KBM-7 (cell line): ENCODE results near the gene ACBD5.
"Not testable (repeated sequence)": the region's sequence is repeated elsewhere in the genome, so short reads cannot be mapped to it uniquely, and the experiment has no call there.

Experiments
- DNase-seq: peaks from one replicate; pipeline ENCODE4 v3.0.0-alpha.2; 2015
- in situ Hi-C: fragments of 300-500 bp; cut with MboI; formaldehyde crosslinking; loops from 2 replicates; pipeline ENCODE4 v1.14.3; 2020; ENCODE audit warnings: low sequenced_read_pairs, low pct_unique_long_range_greater_than_20kb, mixed read lengths

The ACBD5 gene

DNA sequence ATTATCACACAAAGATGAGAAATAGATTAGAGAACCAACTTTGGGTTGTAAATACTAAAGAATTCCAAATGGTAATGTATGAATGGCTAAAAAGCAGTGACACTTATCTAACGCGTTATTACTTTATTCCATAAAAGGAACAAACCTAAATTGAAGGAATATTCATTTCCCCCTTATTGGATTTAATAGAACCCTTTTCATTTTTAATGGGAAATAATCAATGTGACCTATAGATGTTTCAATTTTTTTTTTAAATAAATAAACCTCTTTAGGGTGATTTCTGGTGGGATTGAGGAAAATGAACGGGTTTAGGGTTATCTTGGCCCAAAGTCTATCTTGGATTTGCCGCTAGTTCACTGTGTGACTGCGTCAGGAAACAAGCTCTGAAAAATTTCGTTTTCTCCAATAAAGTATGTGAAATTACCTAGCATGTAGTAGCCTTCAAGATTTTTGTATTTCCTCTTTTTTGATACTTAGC lies 1.9 kb upstream of the ACBD5 start:
- in situ Hi-C loops = no loop called here

DNA sequence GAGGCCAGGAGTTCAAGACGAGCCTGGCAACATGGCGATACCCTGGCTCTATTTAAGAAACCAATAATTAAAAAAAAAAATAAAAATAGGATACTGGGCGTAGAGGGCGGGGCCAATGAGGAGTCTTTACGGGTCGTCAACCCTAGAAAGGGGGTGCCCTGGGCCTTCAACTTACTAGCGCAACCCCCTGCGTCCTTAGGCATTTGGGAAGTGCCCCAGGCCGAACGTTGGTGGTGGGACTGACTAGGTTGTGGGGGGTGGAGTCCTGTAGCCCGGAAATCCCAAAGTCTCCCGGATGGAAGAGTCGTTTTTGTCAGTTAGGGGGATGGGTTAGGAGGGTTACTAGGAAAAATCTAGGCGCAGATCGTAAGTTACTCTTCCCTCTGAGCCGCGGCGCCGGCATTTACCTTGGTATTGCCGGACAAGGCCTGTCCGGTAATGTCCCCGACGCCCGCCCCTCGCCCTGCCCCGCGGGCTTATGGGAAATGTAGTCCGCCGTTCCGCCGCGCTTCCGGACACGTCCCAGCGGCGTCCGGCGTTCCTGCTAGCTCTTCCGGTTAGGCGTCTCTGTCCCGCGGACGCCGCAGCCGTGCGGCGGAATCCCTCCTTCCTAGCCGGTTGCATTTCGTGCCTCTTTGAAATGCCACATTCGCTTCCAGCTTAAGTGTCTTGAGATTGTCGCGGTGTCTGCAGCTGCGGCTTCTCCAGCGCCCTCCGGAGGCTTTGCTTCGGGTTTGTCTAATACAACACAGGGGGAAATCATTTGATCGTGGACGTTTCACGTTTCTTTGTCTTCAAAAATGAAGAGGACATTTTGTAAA lies 1.3 kb upstream of the ACBD5 start:
- in situ Hi-C loops = no loop called here
- peak; percentile 98 for DNase-seq

More for the DNA sequence above, 1.9 kb upstream of the ACBD5 start:
- no peak for DNase-seq

DNA sequence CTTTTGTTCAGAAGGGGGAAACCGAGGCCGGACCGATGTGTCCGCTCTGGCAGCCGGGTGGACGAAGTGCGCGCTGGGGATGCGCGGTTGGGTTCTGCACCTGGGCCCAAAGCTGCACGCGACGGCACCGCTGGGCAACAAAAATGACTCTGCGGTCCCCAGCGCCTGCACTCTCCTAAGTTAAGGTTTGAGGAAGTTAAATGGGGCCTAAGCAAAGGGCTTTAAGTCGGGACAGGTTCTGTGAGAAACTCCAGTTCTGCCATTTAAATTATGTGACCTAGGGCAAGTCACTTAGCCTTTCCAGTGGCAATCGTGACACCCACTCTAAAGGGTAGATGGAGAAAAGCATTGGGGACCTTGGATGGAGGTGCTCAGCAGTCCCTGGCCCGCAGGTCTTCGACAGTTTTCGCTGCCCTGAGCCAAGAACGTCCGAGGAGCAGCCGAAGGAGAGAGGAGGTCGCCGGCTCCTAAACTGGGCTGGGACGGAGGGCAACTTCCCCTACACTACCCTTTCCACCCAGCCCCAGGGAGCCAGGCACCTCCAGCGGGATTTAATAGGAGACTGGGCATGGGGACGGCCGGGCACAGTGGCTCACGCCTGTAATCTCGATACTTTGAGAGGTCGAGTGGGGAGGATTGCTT lies 534 bp upstream of the ACBD5 start:
- in situ Hi-C loops = no loop called here
- DNase-seq = peak; percentile 66

DNA sequence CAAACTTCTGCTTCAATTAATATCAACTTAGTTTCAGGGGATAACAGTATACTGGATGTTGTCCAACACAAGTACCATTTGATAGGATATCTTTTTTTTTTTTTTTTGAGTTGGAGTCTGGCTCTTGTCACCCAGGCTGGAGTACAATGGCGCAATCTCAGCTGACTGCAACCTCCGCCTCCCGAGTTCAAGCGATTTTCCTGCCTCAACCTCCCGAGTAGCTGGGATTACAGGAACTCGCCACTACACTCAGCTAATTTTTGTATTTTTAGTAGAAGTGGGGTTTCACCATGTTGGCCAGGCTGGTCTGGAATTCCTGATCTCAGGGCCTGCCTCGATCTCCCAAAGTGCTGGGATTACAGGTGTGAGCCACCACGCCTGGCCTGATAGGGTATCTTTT lies 3.1 kb downstream of the ACBD5 start:
- in situ Hi-C loops, DNase-seq: not testable (repeated sequence)

DNA sequence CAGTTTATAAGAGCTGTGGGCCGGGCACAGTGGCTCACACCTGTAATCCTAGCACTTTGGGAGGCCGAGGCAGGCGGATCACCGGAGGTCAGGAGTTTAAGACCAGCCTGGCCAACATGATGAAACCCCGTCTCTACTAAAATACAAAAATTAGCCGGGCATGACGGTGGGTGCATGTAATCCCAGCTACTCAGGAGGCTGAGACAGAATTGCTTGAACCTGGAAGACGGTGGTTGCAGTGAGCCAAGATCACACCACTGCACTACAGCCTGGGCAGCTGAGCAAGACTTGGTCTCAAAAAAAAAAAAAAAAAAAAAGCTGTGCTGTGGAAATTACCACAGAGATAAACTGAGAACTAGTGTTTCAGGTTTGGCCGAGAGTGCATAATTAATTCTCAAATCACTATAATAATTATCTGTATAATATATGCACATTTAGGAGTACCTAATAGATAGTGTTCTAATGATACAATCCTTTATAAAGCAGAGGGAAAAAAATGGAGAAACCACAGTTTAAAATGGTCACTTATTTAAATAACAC lies 3.9 kb downstream of the ACBD5 start:
- in situ Hi-C loops, DNase-seq: not testable (repeated sequence)

DNA sequence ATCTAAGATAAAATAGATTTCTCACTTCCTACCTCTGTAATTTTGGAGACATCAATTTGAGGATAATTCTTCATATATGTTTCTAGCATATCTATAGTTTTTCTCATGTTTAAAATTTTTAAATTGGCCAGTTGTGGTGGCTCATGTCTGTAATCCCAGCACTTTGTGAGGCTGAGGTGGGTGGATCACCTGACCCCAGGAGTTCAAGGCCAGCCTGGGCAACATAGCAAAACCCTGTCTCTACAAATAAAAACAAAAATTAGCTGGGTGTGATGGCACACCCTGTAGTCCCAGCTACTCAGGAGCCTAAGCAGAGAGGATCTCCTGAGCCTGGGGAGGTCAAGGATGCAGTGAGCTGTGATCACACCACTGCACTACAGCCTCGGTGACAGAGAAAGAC lies 4.9 kb downstream of the ACBD5 start:
- DNase-seq = no peak
- in situ Hi-C loops = no loop called here

DNA sequence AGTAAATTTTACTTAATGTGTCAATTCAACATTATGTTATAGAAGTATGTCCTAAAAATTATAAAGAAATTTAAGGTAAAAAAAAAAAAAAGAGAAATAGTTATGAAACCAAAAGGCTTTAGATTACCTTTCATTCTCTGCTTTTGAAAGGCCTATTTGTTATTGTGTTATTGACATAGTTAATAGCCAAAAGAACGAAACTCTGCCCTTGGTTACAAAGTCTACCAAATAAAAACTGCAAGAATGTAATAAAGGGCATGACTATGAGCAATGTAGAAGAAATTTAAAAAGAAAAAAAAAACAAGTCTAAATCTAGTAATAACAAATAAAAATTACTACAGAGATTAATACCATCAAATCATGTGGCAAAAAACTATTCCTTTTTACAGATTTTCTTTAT lies 10.6 kb downstream of the ACBD5 start:
- DNase-seq = no peak
- in situ Hi-C loops = no loop called here

DNA sequence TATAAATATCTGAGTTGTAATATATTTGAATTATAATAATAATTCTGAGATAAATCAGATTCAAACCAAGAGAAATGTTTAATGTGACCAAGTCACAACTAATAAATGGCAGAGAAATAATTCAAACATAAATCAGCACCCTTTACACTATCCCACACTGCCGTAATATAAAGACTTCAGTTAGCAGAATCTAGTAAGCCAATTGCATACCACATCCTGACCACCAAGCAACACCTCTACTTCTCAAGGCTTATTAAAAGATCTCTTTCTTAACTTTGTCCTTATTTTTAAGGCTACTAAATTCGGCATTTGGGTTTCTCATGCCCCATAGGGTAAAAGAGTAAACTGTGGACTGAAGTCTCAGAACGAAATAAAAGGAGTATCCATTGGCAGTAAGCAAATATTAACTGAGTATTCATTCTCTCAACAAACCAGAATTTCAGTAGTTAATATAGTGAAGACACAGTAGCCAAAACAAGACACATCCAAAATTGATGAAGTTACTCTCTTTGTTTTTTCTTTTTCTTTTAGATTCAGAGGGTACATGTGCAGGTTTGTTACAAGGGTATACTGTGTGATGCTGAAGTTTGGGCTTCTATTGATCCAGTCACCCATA lies 14.8 kb downstream of the ACBD5 start:
- DNase-seq = no peak
- in situ Hi-C loops = no loop called here

DNA sequence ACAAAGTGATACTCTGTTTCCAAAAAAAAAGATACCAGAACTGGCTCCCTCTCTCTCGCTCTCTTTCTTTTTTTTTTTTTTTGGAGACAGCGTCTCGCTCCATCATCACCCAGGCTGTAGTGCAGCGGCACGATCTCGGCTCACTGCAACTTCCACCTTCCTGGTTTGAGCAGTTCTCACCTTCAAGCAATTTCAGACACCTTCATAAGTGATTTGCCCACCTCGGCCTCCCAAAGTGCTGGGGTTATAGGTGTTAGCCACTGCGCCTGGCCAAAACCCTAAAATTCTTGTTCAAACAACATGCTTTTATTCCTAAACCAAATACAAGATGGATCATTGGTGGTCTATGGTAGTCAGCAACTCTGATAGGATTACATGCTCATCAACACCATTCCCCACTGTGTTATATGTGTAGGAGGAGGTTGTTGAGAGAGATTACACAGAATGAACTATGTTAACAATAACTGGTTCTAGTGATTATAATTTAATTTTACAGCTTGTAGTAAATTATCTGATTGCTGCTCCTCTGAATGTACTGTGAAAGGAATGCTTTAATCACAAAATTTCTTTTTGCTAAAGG lies 15.5 kb downstream of the ACBD5 start:
- DNase-seq = no peak
- in situ Hi-C loops = no loop called here

DNA sequence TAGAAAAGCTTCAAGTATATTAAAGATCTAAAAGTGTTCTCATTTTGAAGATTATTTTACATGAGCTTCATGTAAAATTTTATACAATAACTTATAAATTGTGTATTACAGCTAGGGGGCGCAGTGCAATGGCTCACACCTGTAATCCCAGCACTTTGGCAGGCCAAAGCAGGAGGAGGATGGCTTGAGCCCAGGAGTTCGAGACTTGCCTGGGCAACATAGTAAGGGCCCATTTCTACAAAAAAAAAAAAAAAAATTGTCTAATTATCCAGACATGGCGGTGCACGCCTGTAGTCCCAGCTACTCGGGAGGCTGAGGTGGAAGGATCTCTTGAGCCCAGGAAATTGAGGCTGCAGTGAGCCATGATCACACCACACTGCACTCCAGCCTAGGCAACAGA lies 16.6 kb downstream of the ACBD5 start:
- in situ Hi-C loops = no loop called here
- peak; percentile 53 for DNase-seq

DNA sequence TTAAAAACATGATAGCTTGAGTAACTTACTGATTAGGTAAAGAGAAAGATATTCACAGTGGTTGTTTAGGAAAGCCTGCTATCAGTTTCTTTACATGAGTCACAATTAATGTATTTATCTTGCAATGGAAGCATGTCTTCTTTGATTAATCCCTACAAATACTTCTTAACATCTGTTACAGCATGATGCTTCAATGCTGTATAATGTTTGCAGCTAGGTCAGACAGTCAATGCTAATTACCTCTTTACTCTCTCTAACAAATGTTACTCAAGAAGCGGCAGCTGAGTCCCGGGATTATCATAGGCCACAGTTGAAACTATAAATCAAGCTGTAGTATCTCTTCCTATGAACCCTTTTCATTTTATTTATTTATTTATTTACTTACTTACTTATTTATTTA lies 33.2 kb downstream of the ACBD5 start:
- in situ Hi-C loops = no loop called here
- no peak for DNase-seq

DNA sequence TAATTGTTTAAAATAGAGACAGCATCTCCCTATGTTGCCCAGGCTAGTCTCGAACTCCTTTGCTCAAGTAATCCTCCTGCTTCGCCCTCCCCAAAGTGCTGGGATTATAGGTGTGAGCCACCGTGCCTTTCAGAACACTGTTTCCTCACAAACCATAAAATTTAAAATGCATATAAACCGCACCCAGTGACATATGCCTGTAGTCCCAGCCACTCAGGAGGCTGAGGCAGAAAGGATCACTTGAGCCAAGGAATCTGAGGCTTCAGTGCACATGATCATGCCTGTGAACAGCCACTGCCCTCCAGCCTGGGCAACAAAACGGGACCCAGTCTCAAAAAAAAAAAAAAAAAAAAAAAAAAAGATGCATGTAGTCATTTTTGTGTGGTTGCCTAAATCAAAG lies 36.8 kb downstream of the ACBD5 start:
- in situ Hi-C loops = no loop called here

DNA sequence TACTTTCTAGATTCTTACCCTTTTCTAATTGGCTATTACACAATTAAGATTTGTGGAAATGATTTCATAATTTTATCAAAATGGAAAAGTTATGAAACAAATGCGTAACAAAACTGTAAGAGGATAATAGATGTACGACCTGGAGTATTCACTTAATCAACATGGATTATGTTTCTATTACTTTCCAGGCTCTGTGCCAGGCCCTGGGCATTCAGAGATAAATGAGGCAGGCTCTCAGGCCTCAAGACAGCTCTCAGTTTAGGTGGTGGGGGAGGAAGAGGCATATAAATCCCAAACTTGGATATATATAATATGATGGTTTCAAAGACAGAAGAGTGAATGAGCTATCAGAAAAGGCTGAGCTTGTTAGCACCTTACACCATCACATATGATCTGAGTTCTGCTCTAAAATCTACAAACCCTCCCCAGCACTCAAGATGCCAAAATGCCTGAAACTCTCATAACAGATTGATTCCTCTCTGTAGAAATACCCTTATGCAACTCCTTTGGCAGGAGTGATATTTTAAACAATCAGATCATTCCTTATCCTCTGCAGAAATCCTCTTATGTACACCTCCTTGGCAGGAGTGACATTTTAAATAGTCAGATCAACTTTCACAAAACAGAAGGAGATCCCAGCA lies 42.5 kb downstream of the ACBD5 start:
- in situ Hi-C loops = no loop called here
- DNase-seq = no peak

More for the DNA sequence above, 36.8 kb downstream of the ACBD5 start:
- no peak for DNase-seq

DNA sequence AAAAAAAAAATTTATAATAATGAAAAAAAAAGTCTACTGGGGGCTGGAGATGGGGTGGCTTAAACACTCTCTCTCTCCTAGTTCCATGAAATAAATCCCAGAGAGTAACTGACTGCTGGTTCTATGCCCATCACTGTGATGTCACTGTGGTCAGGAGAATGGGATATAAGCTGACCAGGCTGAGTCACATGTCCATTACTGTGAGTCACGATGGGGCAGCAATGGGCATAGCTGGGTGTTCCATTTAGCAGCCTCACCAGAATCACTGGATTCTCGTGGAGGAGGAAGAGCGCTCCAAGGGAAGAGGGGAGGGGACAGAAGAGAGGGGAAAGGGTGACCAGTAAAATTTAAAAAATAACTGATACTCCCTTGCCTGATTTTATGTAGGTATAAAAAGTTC lies 48.3 kb downstream of the ACBD5 start:
- DNase-seq = no peak
- in situ Hi-C loops = no loop called here

DNA sequence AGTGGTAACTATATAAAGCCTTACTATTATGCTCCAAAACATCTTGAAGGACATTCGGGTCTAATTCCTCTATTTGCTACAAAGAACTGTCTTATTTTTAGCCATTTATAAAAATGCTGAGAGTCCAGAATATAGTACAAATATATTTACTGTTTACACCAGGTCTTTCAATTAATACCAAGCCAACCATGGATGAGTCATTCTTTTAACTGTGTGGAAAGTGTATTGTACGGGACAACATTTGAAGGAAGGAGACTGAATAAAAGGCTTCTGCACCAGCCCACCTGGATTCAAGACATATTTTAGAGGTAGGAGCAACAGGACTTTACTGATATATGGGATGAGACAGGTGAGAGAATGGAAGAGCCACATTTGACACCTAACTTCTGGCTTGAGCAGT lies 50.1 kb downstream of the ACBD5 start:
- no peak for DNase-seq
- in situ Hi-C loops = no loop called here

DNA sequence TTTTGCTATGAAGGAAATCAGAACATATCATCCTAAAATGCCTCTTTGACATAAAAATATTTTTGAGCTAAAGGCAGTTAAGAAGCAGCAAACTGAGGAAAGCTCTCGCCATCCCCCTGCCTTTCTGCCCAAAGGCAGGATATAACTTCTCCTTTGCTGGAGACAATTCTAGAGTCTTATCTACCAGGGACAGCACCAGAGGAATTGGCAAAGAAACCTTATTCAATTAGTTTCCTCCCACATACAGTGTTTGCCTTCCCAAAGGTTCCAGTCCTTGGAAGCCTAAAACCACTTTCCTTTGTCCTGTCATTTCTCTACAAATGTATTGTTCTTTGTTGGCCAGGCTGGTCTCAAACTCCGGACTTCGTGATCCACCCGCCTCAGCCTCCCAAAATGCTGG lies 51.7 kb downstream of the ACBD5 start:
- in situ Hi-C loops = no loop called here
- DNase-seq = no peak

DNA sequence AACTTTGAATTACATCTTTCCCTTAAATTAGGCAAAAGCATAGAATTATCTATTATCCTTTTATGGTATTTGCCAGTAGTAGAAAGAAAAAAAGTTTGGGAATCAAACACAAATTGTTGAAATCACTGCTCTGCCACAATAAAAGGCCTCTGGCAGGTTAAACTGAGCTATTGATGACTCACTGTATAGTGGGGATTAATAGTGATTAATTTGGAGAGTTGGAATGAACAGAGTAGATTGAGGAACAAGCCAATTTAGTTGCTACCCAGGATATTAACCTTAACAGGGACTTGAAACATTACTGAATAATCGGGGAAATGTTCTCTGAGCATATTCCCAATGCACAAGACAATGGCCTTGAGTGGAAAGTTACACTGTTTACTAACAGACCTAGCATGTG lies 52.3 kb downstream of the ACBD5 start:
- in situ Hi-C loops = no loop called here
- DNase-seq = no peak

DNA sequence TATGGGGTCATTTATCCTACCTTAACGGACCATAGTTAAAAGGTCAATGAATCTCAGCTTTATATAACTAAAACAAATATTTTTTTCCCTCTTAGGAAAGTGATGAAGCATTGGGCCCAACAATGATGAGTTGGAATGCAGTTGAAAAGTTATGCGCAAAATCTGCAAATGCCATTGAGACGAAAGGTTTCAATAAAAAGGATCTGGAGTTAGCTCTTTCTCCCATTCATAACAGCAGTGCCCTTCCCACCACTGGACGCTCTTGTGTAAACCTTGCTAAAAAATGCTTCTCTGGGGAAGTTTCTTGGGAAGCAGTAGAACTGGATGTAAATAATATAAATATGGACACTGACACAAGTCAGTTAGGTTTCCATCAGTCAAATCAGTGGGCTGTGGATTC lies 70.7 kb downstream of the ACBD5 start:
- in situ Hi-C loops = no loop called here

DNA sequence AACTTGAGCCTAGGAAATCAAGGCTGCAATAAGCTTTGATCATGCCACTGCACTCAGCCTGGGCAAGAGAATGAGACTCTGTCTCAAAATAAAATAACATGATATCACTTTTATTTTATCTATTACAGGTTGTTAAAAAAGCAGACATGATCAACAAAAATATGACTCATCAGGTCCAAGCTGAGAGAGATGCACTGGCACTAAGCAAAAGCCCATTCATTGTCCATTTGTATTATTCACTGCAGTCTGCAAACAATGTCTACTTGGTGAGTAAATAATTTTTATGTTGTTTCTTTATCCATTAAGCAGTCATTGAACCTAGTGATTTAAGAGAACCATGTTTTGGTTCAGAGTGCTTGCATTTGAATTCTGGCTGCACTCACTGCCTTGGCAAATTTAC lies 82.2 kb downstream of the ACBD5 start:
- DNase-seq = no peak
- in situ Hi-C loops = no loop called here

More for the DNA sequence above, 70.7 kb downstream of the ACBD5 start:
- no peak for DNase-seq
